T-cell (primary cell): Measurements from ENCODE around the gene TCTN2. TPM values are rescaled to one million over a fixed set of nuclear protein-coding genes. Genes with fewer than 3 reads are reported as not detected.

ENCODE experiments used
- ATAC-seq, 4 experiments: fragments of 200-7000 bp in 3 of 4; fragments of 150-1000 bp in 1 of 4; cut with Tn5 transposase; replicated peaks in 1 of 4; 1 replicate in 3 of 4; 2 replicates in 1 of 4; pipeline ENCODE4 v1.10.0; 2021; ENCODE audit warnings: moderate library complexity in 3 of 4, mild to moderate bottlenecking in 2 of 4, moderate number of reproducible peaks in 1 of 4
- CTCF ChIA-PET, 2 donors: fragments of 300-600 bp; sonication (Branson Sonifier 250); formaldehyde crosslinking; loops; one replicate each; lab custom pipeline; 2022; ENCODE audit warnings: antibody characterized with exemption in 2 of 2; lab: Charles Lee
- POLR2A ChIA-PET, 2 donors: fragments of 300-600 bp; sonication (Branson Sonifier 250); formaldehyde crosslinking; loops; one replicate each; lab custom pipeline; 2022; ENCODE audit warnings: antibody characterized with exemption in 2 of 2; lab: Charles Lee
- DNase-seq, 35 experiments: peaks; one replicate each; pipeline versions ENCODE4 v3.0.0 to v3.0.0-alpha.2; 2013 to 2023
- H3K27ac ChIP-seq: one replicate; pipeline ENCODE4 v1.5.1; 2013; ENCODE audit warnings: low read length
- H3K27me3 ChIP-seq, 2 experiments: replicated peaks in 1 of 2; 1 replicate in 1 of 2; 2 replicates in 1 of 2; pipeline versions ENCODE4 v1.6.1 to v1.7.0; 2013; ENCODE audit warnings: low read length in 1 of 2, mixed read lengths in 1 of 2; ENCODE audit not compliant: control insufficient read depth in 2 of 2, insufficient read depth in 2 of 2; ENCODE audit errors: extremely low read depth in 1 of 2
- H3K36me3 ChIP-seq, 2 donors: 1 replicate in 1 of 2; 2 replicates in 1 of 2; pipeline versions ENCODE4 v1.6.1 to v1.7.0; 2013; ENCODE audit warnings: low read length in 1 of 2; ENCODE audit not compliant: control insufficient read depth in 2 of 2, insufficient read depth in 1 of 2; ENCODE audit errors: extremely low read depth in 1 of 2
- H3K4me1 ChIP-seq, 2 experiments: 1 replicate in 1 of 2; 2 replicates in 1 of 2; pipeline versions ENCODE4 v1.6.1 to v1.7.0; 2013; ENCODE audit warnings: low read length in 2 of 2, mixed read lengths in 1 of 2; ENCODE audit not compliant: insufficient read depth in 2 of 2, control insufficient read depth in 1 of 2; ENCODE audit errors: extremely low read depth in 1 of 2
- H3K4me3 ChIP-seq, 2 donors: 1 replicate in 1 of 2; 2 replicates in 1 of 2; pipeline versions ENCODE4 v1.5.1 to v1.7.0; 2013; ENCODE audit warnings: mild to moderate bottlenecking in 2 of 2, low read length in 1 of 2, moderate library complexity in 1 of 2; ENCODE audit not compliant: control insufficient read depth in 1 of 2; ENCODE audit errors: extremely low read depth in 1 of 2
- H3K9me3 ChIP-seq: 2 replicates; pipeline ENCODE4 v1.7.0; 2013
- H3K27ac Mint-ChIP-seq, 2 donors: one replicate each; pipeline ENCODE4 v1.8.0; 2020 to 2021; ENCODE audit warnings: mild to moderate bottlenecking in 2 of 2, mixed read lengths in 2 of 2
- H3K27me3 Mint-ChIP-seq, 2 donors: one replicate each; pipeline ENCODE4 v1.8.0; 2021 to 2022; ENCODE audit warnings: mixed read lengths in 2 of 2
- H3K36me3 Mint-ChIP-seq: one replicate; pipeline ENCODE4 v1.8.0; 2021; ENCODE audit warnings: mixed read lengths
- H3K4me1 Mint-ChIP-seq, 3 donors: one replicate each; pipeline ENCODE4 v1.8.0; 2020 to 2022; ENCODE audit warnings: mixed read lengths in 3 of 3, mild to moderate bottlenecking in 1 of 3
- H3K4me3 Mint-ChIP-seq, 3 donors: one replicate each; pipeline ENCODE4 v1.8.0; 2020 to 2022; ENCODE audit warnings: mild to moderate bottlenecking in 3 of 3, mixed read lengths in 3 of 3, moderate library complexity in 3 of 3
- H3K9me3 Mint-ChIP-seq, 3 donors: one replicate each; pipeline ENCODE4 v1.8.0; 2020 to 2022; ENCODE audit warnings: mixed read lengths in 3 of 3
- WGBS: methylation state at CpG from one replicate; pipeline ENCODE4 v1.1.5; 2013; ENCODE audit warnings: missing lambda C conversion rate; ENCODE audit not compliant: insufficient coverage; 5-methylcytosine and 5-hydroxymethylcytosine counted together
- total RNA-seq, 35 experiments: library from RNA in 6 of 35; stranded (reverse) in 6 of 35; fragments of 120-200 nt in 1 of 35; gene quantifications; one replicate each; pipeline versions ENCODE4 v1.2.1 to v1.2.4 and lab custom pipeline; 2013 to 2026

Gene TCTN2
- total RNA-seq: 10 to 100 TPM in 1 of 5 donors, 1 to 10 TPM in 4; 5.3 to 11.9 (median 6.6) TPM
- 4.6 TPM for total RNA-seq (2013)
- total RNA-seq (lab: John Stamatoyannopoulos, UW): 3.6 to 21.2 (median 7.0) reads per million in 29 experiments

DNA sequence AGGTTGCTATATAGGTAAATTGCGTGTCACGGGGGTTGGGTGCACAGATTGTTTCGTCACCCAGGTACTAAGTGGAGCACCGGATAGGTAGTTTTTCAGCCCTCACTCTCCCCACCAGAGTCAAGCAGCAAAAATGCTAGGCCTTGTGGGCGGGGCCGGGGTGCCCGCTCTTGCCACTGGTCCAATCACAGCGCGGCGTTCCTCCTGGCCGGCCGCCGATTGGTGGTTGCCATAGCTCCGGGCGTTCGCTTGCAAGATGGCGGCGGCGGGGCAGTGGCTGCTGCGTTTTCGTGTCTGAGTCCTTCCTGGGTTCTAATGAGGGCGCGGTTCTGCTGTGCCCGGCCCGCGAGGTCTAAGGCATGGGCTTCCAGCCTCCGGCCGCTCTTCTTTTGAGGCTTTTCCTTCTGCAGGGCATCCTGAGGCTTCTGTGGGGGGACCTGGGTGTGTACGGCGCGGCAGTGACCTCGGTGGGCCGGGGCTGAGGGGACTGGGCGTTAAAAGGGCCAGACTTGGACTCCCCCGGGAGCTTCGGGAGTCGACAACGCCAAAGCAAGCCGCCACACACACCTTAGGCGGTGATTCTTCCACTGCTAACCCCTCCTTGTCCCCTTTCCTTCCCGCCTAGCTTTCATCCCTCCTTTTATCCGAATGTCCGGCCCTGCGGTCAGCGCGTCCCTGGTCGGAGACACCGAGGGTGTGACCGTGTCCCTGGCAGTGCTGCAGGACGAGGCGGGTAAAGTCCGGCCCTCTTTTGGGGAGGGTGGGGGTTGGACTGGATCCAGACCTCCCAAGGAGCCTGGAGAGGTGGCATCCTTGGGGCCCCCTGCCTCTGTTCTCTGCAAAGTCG is at the start of gene TCTN2:
Gene TCTN2 (plus strand): TSS at position 232 of the 847 bp plus-strand sequence. CDS start 128 bp downstream, at position 360.
- H3K4me3 ChIP-seq: peak within 1 kb of the TSS; percentile 87 to 94

DNA sequence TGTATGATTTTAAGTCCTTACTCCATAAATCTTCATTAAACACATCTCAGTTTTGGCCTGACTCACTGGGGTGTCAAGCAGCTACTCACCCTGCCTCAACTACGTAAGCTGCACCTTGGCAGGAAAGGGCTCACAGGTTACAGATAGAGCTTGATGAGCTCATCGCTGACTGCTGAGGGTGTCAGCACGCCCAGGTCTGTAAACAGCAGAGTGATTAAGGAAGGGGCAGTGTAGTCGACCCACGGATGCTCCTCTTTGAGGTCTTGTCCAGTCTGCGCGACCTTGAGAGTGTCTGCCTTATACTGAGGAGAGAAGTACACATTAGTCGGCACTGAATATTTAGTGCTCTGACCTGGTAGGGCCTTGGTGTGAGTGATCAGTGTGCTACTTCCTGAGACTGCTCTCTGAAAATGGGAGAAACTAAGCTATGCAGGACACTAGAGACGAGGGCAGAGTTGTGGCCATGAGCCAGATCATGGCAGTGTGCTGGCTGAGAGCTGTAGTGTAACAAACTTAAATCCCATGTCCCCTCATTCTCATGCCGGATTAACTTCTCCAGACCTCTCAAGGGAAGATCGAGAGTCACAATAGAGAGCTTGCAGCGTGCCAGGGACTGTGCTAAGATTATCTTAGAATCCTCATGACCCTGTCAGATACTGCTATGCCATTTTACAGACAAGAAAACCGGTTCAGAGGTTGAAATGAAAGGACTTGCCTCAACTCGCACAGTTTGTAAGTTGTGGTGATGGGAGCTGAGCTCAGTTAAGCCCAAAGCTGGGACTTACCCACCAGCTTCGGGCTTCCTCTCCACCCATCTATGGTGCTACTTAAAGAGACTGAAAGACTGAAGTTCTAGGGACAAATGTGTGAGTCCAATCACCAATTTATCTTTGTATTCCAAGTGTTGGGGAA is 49.0 kb upstream of the TCTN2 start:
- Mint-ChIP-seq H3K27me3 (no peaks in the 10 kb centered on the region), H3K9me3 (no peaks in the 10 kb centered on the region), H3K36me3 (peaks cover 61% of the 10 kb centered on the region), H3K4me3 (no peak overlapping the region), H3K27ac (no peak overlapping the region), H3K4me1 (peaks cover 2 to 6% (median 3%) of the 10 kb centered on the region in 3 donors)
- H3K4me3 ChIP-seq: no peak overlapping the region
- ATAC-seq: no peak
- peaks cover 0 to 5% of the 10 kb centered on the region in 2 experiments for H3K4me1 ChIP-seq
- ChIA-PET POLR2A (no interaction called here), CTCF (interaction anchor here in 1 of 2 donors (0.5 to 0.6 kb wide), 2 partner anchors 407 to 1624 kb away, joined by 3 read pairs; no protein-coding TSS in a partner anchor)
- no peaks in the 10 kb centered on the region for H3K9me3 ChIP-seq
- H3K27ac ChIP-seq: no peak overlapping the region
- H3K36me3 ChIP-seq: peaks cover 15 to 84% of the 10 kb centered on the region in 2 donors
- DNase-seq: no peak
- H3K27me3 ChIP-seq: no peaks in the 10 kb centered on the region
- WGBS: 92% methylated on average over 8 of the region's 15 CpGs

More for the DNA sequence above, at the start of gene TCTN2:
- ChIA-PET CTCF (no interaction called here), POLR2A (interaction anchor here in 1 of 2 donors (0.7 kb wide), 1 partner anchor 39 kb away, joined by 3 read pairs; no protein-coding TSS in a partner anchor)
- Histone ChIP-seq H3K4me1 (peaks cover 0 to 15% of the 10 kb centered on the region in 2 experiments), H3K36me3 (peaks cover 0 to 6% of the 10 kb centered on the region in 2 donors), H3K27ac (no peak within 1 kb of the TSS), H3K27me3 (no peaks in the 10 kb centered on the region), H3K9me3 (no peaks in the 10 kb centered on the region)
- Mint-ChIP-seq H3K36me3 (peaks cover 12% of the 10 kb centered on the region), H3K4me1 (peaks cover 15 to 22% (median 17%) of the 10 kb centered on the region in 3 donors), H3K9me3 (no peaks in the 10 kb centered on the region), H3K4me3 (peak within 1 kb of the TSS; percentile 81 to 88 (median 85)), H3K27ac (peak within 1 kb of the TSS; percentile 52 to 68), H3K27me3 (no peaks in the 10 kb centered on the region)
- peak; percentile 100 for ATAC-seq
- under 1% methylated on average over 41 of the region's 53 CpGs for WGBS
- DNase-seq: peak; percentile 85 to 95 (median 92)

DNA sequence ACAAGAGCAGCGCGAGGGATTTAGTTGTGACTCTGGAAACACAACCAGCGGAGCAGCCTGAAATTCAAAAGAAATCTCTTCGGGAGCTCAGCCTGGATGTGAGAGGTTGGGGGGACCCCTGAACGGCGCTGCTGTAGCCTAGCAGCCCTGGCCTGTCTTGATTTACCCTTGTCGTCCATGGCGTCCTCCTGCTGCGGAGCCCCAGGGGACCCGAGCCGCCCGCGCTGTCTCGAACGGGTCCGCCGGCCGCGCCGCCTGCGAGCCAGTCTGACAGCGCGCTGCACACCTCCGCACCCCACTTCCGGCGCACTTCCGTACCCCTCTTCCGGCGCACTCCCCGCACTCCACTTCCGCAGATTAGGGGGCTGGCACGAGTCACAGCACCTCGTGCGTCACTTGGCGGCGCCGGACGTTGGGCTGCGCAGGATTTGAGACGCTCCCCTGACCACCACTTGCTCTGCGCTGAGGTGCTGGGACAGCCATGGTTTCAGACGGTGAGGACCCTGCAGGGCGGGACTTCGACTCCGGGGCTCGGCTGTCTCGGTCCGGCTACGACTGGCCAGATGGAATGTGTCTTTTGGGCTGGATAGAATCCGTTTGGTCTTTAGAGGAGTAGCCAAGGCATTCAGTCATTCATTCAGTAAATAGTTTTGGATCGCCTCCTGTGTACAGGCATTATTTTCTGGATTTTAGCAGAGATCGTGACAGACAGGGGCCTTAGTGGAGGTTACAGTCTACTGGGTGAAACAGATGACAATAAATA is 37.4 kb upstream of the TCTN2 start, which contains the start of the genes EIF2B1 and GTF2H3:
Gene EIF2B1 (minus strand): TSS at position 308 of the 763 bp plus-strand sequence. CDS start 129 bp downstream, at position 179.
Gene GTF2H3 (plus strand): TSS at position 451 of the 763 bp plus-strand sequence. CDS start 31 bp downstream, at position 482.
- peak; percentile 91 to 98 (median 96) for ATAC-seq
- Histone ChIP-seq H3K4me1 (peaks cover 5 to 18% of the 10 kb centered on the region in 2 experiments), H3K36me3 (peaks cover 0 to 26% of the 10 kb centered on the region in 2 donors), H3K9me3 (no peaks in the 10 kb centered on the region), H3K27ac (peak within 1 kb of the TSS; percentile 80), H3K4me3 (peak within 1 kb of the TSS; percentile 69 to 91), H3K27me3 (no peaks in the 10 kb centered on the region)
- Mint-ChIP-seq H3K4me1 (peaks cover 25 to 40% (median 26%) of the 10 kb centered on the region in 3 donors), H3K27ac (peak within 1 kb of the TSS; percentile 92 to 95), H3K9me3 (no peaks in the 10 kb centered on the region), H3K4me3 (peak within 1 kb of the TSS; percentile 87 to 94 (median 90)), H3K36me3 (peaks cover 21% of the 10 kb centered on the region), H3K27me3 (no peaks in the 10 kb centered on the region)
- under 1% methylated on average over 51 of the region's 52 CpGs for WGBS
- ChIA-PET CTCF (interaction anchor here in 1 of 2 donors (0.6 kb wide), 1 partner anchor 317 kb away, joined by 7 read pairs; no protein-coding TSS in a partner anchor), POLR2A (no interaction called here)
- peak; percentile 88 to 98 (median 96) for DNase-seq

DNA sequence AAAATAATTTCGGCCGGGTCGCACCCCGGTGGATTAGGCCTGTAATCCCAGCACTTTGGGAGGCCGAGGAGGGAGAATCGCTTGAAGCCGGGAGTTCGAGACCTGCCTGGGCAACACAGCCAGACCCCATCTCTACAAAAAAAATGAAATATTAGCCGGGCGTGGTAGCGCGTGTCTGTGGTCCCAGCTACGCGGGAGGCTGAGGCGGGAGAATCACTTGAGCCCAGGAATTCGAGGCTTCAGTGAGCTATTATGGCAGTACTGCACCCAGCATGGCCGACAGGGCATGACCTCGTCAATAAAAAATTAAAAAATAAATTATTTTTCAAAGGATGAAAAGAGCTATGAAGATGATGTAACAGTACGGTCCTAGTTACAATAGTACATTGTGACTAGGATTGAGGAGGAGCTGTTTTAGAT is 36.8 kb upstream of the TCTN2 start:
- no peaks in the 10 kb centered on the region for H3K9me3 ChIP-seq
- Mint-ChIP-seq H3K9me3 (no peaks in the 10 kb centered on the region), H3K4me3 (peak overlapping the region; percentile 87 to 94 (median 90)), H3K4me1 (peaks cover 25 to 40% (median 26%) of the 10 kb centered on the region in 3 donors), H3K36me3 (peaks cover 16% of the 10 kb centered on the region), H3K27ac (peak overlapping the region; percentile 92 to 95), H3K27me3 (no peaks in the 10 kb centered on the region)
- no peaks in the 10 kb centered on the region for H3K27me3 ChIP-seq
- ATAC-seq: no peak
- peak overlapping the region; percentile 80 for H3K27ac ChIP-seq
- peak in 1 of 35 experiments; percentile 4 for DNase-seq
- ChIA-PET POLR2A (interaction anchor here in 1 of 2 donors (0.8 kb wide), 1 partner anchor 79 kb away, joined by 4 read pairs; no protein-coding TSS in a partner anchor), CTCF (interaction anchor here in 1 of 2 donors (0.6 kb wide), 1 partner anchor 317 kb away, joined by 7 read pairs; no protein-coding TSS in a partner anchor)
- peak overlapping the region; percentile 69 to 91 for H3K4me3 ChIP-seq
- peaks cover 0 to 20% of the 10 kb centered on the region in 2 donors for H3K36me3 ChIP-seq
- H3K4me1 ChIP-seq: peaks cover 5 to 18% of the 10 kb centered on the region in 2 experiments
- WGBS: 15% methylated on average over 11 of the region's 19 CpGs

DNA sequence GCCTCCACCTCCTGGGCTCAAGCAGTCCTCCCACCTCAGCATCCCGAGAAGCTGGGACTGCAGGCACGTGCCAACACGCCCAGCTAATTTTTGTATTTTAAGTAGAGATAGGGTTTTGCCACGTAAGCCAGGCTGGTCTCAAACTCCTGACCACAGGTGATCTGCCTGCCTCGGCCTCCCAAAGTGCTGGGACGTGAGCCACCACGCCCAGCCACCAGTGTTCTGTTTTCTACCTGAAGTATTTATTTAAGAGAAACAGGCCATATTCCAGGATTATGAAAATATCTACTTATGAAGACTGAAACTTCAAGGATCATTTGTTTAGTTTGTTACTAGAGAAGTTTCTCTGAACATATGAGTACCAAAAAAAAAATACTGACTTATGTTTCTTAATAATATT is 27.0 kb upstream of the TCTN2 start:
- CTCF ChIA-PET: no interaction called here
- WGBS: no CpG with 5 or more reads among the region's 7 CpGs
- peaks cover 26% of the 10 kb centered on the region for H3K36me3 Mint-ChIP-seq

More for the DNA sequence above, 27.0 kb upstream of the TCTN2 start:
- H3K27me3 ChIP-seq: no peaks in the 10 kb centered on the region
- no peak overlapping the region for H3K4me3 Mint-ChIP-seq
- ATAC-seq (no peak), DNase-seq (no peak)
- H3K27ac Mint-ChIP-seq: no peak overlapping the region
- peaks cover 0 to 3% (median 0%) of the 10 kb centered on the region in 3 donors for H3K4me1 Mint-ChIP-seq
- no peak overlapping the region for H3K27ac ChIP-seq
- H3K36me3 ChIP-seq: peaks cover 2 to 47% of the 10 kb centered on the region in 2 donors
- no peak overlapping the region for H3K4me3 ChIP-seq
- H3K9me3 Mint-ChIP-seq: no peaks in the 10 kb centered on the region
- no peaks in the 10 kb centered on the region for H3K4me1 ChIP-seq
- POLR2A ChIA-PET: no interaction called here
- H3K9me3 ChIP-seq: no peaks in the 10 kb centered on the region
- no peaks in the 10 kb centered on the region for H3K27me3 Mint-ChIP-seq
